Embryonic facial prominence (tissue), 1 donor: ENCODE results near the gene LDLRAP1.

Source experiments
- DNase-seq: peaks from one replicate; pipeline ENCODE4 v3.0.0-alpha.2; 2016; ENCODE audit errors: extremely low spot score

The LDLRAP1 gene

DNA sequence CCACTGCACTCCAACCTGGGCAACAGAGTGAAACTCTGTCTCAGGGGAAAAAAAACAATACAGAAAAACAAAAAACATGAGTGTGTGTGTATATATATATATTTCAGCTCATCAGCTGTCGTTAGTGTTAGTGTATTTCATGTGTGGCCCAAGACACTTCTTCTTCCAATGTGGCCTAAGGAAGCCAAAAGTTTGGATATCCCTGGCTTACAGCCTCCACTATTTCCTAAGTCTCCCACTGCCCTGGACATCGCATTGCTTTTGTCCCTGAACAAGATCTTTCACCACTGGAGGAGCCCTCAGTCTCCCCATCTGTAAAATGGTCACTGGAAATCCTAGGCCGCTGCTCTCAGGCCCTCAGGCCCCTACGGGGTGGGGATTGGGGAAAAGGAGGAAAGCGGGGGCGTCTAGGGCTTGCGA is 391 bp upstream of the LDLRAP1 start:
- DNase-seq = no peak

DNA sequence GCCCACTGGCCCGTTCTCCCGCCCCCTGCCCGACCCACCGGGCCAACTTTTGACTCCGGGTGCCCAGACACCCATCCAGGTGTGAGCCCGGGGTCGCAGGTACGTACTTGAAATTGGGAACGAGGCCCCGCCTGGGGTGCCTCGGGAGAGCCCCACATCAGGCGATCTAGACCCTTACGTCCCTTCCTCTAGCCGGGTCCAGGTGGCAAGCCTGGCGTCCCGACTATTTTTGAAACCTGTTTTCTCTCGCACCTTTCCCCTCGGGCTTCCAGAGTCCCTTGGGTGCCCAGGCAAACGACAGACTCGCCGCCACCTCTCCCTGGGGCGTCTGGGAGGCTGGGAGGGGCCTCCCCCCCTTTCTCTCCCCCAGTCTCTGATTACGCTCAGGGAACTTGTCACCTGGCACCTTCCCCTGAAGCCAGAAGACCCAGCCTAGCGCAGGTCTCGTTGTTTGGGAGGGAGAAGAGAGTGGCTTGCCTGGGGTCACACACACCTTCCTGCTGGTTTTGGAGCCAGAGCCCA is 898 bp downstream of the LDLRAP1 start:
- DNase-seq = no peak

DNA sequence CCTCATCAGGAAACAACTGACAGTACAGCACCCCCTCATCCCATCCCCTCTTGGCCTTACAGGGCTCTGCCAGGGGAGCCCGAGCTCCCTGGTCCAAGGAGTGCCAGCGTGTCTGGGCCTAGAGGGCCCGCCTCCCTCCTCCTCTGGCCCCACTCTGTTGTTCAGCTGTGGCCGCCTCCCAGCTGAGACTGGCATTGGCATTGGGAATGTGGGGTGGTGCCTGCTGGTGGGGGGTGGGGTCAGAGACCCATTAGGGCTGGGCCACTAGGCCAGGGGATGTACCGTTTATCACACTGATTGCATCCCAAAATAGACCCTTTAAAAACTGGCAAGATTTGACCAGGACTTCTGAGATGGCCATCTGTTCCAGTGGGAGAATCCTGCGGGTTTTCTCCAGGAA is 1.4 kb downstream of the LDLRAP1 start:
- DNase-seq = no peak

DNA sequence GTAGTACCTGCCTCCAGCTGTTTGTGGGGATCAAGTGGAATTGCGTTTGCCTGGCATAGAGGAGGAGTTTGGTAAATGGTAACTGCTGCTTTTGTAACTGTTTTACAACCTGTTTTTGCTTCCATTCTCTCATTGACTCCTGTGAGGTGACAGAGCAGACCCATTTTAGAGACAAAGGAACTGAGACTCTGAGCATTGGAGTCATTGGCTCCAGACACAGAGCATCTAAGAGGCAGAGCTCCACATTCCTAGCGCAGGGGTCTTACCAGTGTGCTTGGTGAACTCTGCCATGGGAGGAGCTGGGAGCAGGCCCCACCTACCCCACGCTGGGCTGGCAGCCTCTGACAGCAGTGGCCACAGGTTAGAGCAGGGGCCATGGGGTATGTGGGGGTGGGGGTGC is 2.4 kb downstream of the LDLRAP1 start:
- no peak for DNase-seq

DNA sequence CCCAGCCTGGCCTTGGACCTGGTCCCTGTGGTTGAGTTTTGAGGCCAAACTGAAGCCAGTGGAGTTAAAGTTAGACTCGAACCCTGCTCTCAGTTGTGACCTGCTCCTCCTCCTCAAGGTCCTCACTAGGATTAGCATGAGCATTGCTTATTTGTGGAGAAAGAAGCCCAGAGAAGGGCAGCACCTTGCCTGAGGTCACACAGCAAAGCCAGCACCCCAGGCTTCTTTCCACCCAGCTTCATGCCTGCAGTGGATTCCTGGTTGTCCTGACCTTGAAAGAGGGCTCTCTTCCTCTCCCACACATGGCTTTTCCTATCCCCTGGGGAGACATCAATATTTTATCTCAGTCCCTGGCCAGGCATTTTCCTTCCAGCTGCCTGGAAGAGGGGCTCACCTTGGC is 2.8 kb downstream of the LDLRAP1 start:
- DNase-seq = no peak

DNA sequence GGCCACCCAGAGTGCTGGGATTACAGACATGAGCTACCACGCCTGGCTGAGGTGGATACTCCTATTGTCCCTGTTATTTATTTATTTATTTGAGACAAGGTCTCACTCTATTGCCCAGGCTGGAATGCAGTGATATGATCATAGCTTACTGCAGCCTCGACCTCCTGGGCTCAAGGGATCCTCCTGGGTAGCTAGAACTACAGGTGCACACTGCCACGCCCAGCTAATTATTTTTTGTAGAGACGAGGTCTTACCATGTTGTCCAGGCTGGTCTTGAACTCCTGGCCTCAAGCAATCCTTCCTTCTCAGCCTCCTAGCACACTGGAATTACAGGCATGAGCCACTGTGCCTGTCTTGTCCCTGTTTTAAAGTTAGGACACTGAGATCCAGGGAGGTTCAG is 5.2 kb downstream of the LDLRAP1 start:
- DNase-seq = no peak

DNA sequence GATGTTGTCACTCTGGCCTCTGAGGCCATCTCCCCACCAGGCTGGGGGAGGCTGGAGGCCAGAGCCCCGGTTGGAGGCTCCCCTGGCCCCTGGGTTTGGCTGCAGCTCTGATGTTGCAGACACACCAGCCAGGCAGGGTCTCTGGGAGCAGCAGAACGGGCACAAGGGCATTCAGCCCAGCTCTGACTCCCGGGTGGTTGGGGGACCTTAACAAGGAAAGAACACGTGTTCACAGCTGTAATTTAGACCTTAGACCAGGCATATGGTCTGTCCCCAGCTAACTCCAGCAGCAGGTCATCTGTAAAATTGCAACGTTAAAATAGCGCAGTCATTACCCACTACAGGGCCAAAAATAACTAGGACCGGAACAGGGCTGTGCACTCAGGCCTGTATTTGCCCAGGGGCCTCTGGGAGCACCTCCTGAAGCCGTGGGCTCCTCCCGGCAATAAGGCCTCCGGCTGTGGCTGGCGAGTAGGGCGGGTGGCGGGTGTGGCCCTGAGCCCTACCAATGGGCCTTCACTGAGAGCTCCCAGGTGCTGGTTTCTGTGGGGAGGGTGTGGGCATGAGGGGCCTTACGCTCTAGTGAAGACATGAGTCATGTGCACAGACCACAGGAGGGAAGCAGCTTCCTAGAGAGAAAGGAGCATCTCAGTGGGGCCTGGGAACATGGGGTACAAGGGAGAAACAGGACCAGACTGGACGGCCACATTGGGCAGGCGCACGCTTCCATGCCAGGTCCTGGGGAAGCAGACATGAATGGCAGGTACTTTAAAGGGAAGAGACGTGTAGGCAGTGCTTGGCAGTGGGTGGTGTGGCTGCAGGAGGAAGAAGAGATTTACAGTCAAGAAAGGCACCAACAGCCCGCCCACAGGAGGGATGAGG is 6.1 kb downstream of the LDLRAP1 start:
- no peak for DNase-seq

DNA sequence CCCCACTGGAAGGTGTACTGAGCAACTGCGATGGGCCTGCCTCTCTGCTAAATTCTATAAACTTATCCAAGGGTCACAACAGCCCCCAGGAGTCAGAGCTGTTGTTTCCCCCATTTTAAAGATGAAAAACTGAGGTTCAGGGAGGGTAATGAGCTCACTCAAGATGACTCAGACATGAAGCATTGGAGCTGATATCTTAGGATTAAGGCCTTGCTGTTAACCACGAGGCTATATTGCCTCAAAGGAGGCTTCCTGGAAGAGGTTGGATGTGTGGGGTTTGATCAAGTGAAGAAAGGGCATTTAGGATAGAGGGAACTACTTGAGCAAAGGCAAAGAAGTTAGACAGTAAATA is 6.7 kb downstream of the LDLRAP1 start:
- DNase-seq = no peak

DNA sequence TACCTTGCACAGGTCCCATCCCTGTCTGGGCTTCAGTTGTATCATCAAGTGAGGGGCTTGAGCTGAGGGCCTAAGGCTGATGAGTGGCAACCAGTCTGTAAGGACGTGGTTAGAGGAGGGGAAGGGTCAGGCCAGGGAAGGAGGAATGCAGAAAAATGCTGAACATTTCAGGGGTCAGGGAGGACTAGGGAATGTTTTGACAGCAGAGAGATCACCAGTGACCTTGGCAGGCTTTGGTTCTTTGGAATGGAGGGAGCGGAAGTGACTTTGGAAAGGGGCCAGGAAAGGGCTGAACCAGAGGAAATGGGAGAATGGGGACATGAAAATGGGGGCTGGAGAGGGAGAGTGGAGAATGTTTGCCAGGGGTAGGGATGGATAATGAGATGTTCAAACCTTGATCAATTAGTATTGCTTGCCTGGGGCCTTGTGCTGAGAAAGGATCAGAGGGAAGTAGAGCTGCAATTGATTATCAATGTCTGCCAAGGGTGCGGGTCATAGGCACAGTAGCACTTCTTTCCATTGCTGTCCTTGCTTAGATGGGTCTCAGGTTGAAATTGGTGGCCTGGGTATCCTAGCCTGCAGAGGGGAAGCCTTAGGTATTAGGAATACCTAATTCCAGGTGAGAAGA is 7.4 kb downstream of the LDLRAP1 start:
- DNase-seq = no peak

DNA sequence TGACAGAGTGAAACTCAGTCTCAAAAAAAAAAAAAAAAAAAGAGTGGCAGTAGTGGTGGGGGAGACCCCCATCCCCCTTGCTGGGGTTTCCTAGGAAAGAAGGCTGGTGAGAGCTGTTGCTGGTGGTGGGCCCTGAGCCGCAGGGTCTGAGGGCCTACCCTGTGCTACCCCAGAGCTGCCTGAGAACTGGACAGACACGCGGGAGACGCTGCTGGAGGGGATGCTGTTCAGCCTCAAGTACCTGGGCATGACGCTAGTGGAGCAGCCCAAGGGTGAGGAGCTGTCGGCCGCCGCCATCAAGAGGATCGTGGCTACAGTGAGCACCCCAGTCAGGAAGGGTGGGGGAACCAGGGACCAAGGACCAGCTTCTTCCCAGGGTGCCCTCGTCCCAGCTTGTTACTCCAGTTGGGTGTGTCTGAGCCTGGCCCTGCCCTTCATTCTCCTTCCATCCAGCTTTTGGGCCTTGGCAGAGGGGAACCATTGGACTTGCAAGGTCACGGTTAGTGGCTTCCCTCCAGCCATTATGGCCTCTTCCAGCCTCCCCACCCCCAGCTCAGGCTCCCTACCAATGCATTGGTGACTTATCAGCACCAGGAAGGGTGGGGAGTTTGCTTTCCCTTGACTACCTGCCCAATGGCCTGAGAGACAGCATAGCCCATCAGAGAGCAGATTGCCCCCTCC is 10.5 kb downstream of the LDLRAP1 start:
- DNase-seq = no peak

DNA sequence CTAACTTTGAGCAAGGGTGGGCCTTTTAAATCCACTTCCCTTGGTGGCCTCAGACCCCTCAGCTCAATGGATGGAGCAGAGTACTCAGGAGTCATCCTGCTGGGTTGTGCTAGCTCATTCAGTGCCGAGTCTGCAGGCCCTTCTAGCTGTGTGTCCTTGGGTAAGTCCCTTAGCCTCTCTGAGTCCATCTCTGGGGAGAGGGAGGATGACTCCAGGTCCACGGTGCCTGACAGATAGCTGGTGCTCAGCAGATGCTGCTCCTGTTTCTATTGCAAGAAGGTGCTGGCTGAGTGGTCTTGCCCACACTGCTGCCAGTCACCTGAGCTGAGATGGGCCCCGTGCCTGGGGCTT is 11.0 kb downstream of the LDLRAP1 start:
- DNase-seq = no peak

DNA sequence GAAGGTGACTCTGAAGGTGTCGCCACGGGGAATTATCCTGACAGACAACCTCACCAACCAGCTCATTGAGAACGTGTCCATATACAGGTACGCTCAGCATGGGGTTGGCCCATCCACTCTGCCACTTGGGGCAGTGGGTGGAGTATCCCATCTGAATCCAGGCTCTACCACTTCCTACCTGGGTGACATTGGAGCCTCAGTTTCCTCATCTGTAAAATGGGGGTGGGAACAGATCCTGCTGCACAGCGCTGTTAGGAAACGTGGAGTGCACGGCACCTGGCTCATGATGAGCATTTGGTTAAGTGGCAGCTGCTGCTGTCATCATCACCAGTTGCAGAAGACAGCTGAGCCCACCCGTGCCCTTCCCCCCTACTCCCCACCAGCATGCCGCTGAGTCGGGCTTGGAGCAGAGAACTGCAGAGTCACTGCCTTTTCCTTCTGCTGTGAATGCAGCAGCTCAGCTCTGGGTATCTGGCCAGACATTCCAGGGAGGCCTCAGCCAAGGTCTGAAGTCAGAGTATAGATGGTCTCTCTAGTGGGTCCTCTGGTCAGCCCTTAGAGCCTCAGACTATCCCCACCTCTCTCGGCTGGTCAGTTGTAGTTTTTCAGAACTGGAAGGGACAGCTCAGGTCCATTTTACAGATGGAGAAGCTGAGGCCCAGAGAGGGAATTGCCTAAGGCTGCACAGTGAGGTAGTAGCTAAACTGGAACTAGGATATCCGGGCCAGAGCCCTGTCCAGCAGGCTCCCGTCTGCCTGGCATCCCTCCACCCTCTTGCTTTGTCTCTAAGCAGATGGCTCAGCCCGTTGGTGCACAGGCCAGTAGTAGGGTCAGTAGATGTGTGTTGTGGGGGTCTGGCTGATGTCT is 11.7 kb downstream of the LDLRAP1 start:
- DNase-seq = no peak

DNA sequence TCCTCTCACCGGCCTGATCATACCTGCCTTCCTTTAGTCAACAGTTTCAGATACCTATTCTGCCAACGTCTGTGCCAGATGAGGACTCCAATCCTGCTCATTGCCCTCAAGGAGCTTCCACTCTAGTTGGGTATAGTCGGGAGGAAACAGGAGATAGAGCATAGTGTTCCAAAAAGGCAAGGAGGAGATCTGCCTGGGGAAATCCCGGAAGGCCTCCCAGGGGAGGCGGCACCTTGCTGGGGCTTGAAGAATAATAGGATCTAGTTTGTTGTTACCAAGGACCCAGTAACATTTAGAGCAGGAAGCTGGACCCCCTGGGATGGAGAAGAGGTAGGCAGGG is 12.3 kb downstream of the LDLRAP1 start:
- no peak for DNase-seq

DNA sequence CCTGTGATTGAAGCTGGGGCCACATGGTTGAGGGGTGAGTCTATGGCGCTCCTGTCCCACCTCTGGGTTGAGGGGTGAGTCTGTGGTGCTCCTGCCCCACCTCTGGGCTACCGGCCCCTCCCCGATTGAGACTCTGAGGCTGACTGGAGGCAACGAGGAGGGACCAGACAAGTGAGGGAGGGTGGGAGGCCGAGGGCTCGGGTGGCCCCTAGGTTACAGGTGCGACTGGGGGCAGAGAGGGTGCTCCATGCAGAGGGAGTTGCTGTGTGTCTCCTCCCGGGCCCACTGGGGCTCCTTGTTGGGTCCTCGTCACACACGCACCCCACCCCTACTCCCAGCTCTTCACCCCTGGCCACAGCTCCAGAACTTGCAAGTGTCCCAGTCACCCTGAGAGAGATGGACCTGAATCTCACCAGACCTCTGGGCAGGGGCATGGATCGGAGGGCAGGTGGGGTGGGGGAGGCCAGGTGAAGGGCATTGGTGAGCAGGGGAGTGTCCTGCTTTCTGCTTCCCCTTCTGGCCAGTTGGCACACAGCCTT is 12.8 kb downstream of the LDLRAP1 start:
- no peak for DNase-seq

DNA sequence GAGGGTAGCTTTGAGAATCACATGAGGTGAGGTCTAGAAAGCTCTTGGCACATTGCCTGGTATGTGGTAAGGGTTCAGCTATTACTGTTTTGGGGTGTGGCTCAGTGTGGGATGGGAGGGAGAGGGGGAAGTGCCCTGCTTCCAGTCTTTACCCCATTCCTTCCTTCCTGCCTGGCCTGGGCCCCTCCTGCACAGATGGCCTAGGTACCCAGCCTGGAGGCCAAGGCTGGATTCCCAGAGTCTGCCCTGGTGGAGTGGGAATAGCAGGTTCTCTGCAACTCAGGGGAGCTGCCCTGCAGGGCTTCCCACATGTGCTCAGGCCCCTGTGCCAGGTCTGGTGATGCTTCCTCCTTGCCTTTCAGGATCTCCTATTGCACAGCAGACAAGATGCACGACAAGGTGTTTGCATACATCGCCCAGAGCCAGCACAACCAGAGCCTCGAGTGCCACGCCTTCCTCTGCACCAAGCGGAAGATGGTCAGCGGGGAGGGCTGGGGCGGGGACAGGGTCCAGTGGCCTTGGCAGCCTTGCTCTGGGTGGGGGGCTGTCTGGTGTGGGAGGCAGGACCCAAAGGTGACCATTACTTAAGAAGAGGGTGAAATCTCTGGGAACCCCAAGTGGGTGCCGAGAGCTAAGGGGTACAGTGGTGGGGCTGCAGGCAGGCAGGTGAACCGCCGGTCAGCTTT is 13.5 kb downstream of the LDLRAP1 start:
- no peak for DNase-seq

DNA sequence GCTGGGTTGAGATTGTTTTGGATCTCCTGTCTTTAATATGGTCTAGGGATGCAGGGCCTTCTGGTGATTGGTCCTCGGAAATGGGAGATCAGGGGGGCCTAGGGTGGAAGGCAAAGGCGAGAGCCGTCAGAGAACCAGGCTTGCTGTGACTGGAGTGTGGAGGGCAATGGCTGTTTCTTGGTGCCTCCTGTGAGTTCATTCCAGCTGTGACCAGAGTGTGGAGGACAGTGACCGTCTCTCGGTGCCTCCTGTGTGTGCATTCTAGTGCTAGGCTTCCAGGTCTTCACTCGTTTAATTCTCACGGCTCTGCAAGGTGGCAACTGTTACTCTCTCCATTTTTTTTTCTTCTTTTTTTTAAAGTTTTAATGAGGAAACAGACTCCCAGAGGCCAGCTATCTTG is 14.1 kb downstream of the LDLRAP1 start:
- DNase-seq = no peak

DNA sequence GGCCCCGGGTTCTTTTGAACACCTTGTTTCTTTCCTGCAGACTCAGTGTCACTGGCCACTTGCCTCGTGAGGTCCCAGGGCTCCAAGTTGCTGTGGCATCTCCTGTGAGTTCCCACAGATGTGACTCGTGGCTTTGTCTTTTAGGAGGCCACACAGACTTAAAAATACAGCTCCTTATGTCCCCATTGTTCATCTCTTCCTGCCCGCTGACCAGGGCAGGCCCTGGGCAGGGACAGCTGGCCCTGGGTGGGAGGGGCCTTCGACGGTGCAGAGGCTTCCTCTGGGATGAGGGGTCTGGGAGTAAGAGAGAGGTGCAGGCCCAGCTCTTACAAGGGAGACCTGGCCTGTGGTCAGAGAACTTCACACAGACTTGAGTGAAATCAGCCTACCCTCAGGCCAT is 15.6 kb downstream of the LDLRAP1 start:
- no peak for DNase-seq

DNA sequence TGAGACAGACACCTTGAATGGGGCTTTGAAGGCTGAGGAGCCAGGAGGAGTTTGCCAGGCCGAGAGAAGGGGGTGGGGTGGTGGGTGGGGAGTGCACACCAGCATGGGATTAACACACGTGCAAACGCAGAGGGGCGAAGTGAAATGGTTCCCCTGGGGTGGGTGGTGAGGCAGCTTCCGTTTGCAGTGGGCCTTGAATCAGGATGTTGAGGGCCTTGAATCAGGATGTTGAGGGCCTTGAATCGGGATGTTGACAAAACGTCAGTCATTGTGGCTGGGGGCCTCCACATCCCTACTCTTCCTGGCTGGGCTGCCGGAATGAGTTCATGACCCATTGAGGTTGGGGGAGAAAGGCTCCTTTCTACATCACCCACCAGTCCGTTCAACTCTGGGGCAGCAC is 16.6 kb downstream of the LDLRAP1 start:
- DNase-seq = no peak

DNA sequence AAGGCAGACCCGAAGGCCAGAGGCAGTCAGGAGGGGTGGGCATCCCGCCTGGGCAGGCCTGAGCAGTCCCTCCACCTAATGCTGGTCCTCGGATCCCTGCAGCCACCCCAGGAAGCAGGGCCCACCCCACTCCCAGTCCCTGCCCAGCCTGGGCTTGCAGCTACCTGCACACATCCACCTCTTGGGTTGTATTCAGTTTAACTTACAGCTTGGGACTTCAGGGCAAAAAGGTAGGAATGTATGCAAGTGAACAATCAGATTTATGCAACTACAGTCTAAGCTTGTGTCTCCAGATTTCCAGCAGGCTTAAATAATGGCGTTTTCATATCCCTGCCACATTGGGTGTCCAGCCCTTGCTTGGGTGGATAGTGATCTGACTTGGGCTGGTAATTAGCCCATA is 17.4 kb downstream of the LDLRAP1 start:
- DNase-seq = no peak

DNA sequence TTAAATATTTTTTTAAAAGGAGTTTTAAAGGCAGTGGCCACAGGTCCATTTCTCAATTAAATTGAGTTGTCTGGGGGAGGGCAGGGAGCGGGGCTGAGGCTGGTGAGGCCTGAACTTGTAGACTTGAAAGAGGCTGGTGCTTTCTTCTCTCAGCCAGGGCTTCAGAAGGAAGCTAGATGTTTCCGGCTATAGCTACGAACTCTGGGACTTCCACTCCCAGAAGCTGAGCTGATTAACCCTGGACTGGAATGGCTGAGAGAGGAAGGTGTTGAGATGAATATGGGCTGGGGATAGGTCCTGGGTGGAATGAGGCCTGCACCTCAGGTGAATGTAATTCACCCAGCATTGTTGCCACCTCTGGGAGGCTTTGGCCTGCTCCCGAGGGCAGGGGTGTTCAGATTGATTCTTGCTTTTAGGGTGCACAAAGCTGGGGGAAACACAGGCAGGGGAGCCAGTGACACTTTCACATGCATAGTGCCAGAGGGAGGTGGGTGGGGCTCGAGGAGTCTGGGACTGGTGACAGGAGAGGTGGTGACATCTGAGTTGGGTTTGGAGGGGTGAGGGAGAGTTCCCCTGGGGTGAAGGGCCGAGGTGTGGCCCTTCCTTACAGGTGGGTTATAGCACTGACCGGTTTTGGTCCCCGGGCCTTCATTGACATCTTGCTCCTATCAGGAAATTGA is 18.2 kb downstream of the LDLRAP1 start:
- DNase-seq = no peak
